IMR-90 (cell line): Measurements from ENCODE around the gene S100A8. TPM values are rescaled to one million over a fixed set of nuclear protein-coding genes. Genes with fewer than 3 reads are reported as not detected.

Experiments used
- ATAC-seq: fragments of 200-7000 bp; cut with Tn5 transposase; 2 replicates; pipeline ENCODE4 v1.9.1; 2020; ENCODE audit warnings: low read depth, mild to moderate bottlenecking, moderate library complexity
- BruUV-seq: library from RNA; stranded (reverse); fragments of 400-500 nt; replicated peaks from 2 replicates; lab custom pipeline; 2021; lab: Mats Ljungman, UMichigan
- CTCF ChIA-PET: fragments of 300-600 bp; formaldehyde crosslinking; extraction: SDS; loops from one replicate; lab custom pipeline; 2021; ENCODE audit warnings: antibody characterized with exemption; lab: Yijun Ruan, JAX
- POLR2A ChIA-PET: fragments of 300-600 bp; sonication (Branson Sonifier 250); formaldehyde crosslinking; loops from one replicate; lab custom pipeline; 2022; ENCODE audit warnings: antibody characterized with exemption; ENCODE audit not compliant: unreplicated experiment; lab: Charles Lee
- DNase-seq: peaks from one replicate; pipeline ENCODE4 v3.0.0; 2013
- H2AFZ ChIP-seq: replicated peaks from 2 replicates; pipeline ENCODE3; 2013; ENCODE audit warnings: low read length, mild to moderate bottlenecking; ENCODE audit not compliant: poor library complexity
- H2AK5ac ChIP-seq: 2 replicates; pipeline ENCODE4 v1.6.1; 2013; ENCODE audit warnings: low read depth, low read length, inconsistent platforms
- H2AK9ac ChIP-seq: replicated peaks from 2 replicates; pipeline ENCODE3; 2013; ENCODE audit warnings: mild to moderate bottlenecking, low read depth, low read length, moderate library complexity; ENCODE audit not compliant: poor library complexity
- H2BK120ac ChIP-seq: 2 replicates; pipeline ENCODE4 v1.6.1; 2013; ENCODE audit warnings: low read depth, low read length, inconsistent platforms
- H2BK15ac ChIP-seq: 3 replicates; pipeline ENCODE4 v1.6.1; 2013; ENCODE audit warnings: low read depth, low read length, inconsistent platforms
- H2BK20ac ChIP-seq: 2 replicates; pipeline ENCODE4 v1.6.1; 2013; ENCODE audit warnings: low read depth, mild to moderate bottlenecking, inconsistent platforms, low read length, moderate library complexity
- H2BK5ac ChIP-seq: 2 replicates; pipeline ENCODE4 v1.6.1; 2013; ENCODE audit warnings: mild to moderate bottlenecking, low read depth, low read length, inconsistent platforms; ENCODE audit not compliant: poor library complexity, severe bottlenecking
- H3K14ac ChIP-seq: replicated peaks from 2 replicates; pipeline ENCODE4 v1.6.1; 2013; ENCODE audit warnings: low read depth, low read length, inconsistent platforms
- H3K18ac ChIP-seq: 2 replicates; pipeline ENCODE4 v1.6.1; 2013; ENCODE audit warnings: low read depth, low read length, control low read depth
- H3K23ac ChIP-seq: 2 replicates; pipeline ENCODE4 v1.6.1; 2013; ENCODE audit warnings: low read depth, low read length, inconsistent platforms
- H3K27ac ChIP-seq: 2 replicates; pipeline ENCODE4 v1.5.1; 2013; ENCODE audit warnings: mild to moderate bottlenecking, control low read depth, low read length; ENCODE audit not compliant: insufficient read depth
- H3K27me3 ChIP-seq: 2 replicates; pipeline ENCODE4 v1.6.1; 2013; ENCODE audit warnings: low read length; ENCODE audit not compliant: control insufficient read depth, insufficient read depth
- H3K36me3 ChIP-seq: 2 replicates; pipeline ENCODE4 v1.6.1; 2013; ENCODE audit warnings: low read length, mixed read lengths; ENCODE audit not compliant: control insufficient read depth, insufficient read depth
- H3K4ac ChIP-seq: 2 replicates; pipeline ENCODE4 v1.6.1; 2013; ENCODE audit warnings: low read depth, low read length, inconsistent platforms
- H3K4me1 ChIP-seq: 2 replicates; pipeline ENCODE4 v1.6.1; 2013; ENCODE audit warnings: low read length, mixed read lengths; ENCODE audit not compliant: control insufficient read depth, insufficient read depth
- H3K4me2 ChIP-seq: 2 replicates; pipeline ENCODE4 v1.6.1; 2013; ENCODE audit warnings: low read depth, mild to moderate bottlenecking, control low read depth, low read length, moderate library complexity
- H3K4me3 ChIP-seq: 2 replicates; pipeline ENCODE4 v1.5.1; 2013; ENCODE audit warnings: low read depth, mild to moderate bottlenecking, control low read depth, low read length, moderate library complexity; ENCODE audit not compliant: insufficient read depth
- H3K56ac ChIP-seq: 2 replicates; pipeline ENCODE4 v1.6.1; 2013; ENCODE audit warnings: low read length, inconsistent platforms; ENCODE audit not compliant: insufficient read depth; ENCODE audit errors: extremely low read depth
- H3K79me1 ChIP-seq, 2 experiments: 2 replicates each; pipeline ENCODE4 v1.6.1; 2013; ENCODE audit warnings: low read length in 2 of 2, inconsistent platforms in 1 of 2, low read depth in 1 of 2
- H3K9ac ChIP-seq: 2 replicates; pipeline ENCODE4 v1.6.1; 2013; ENCODE audit warnings: low read depth, low read length, control low read depth
- H3K9me1 ChIP-seq: 2 replicates; pipeline ENCODE4 v1.6.1; 2013; ENCODE audit warnings: low read length, inconsistent platforms; ENCODE audit not compliant: insufficient read depth
- H3K9me3 ChIP-seq: 2 replicates; pipeline ENCODE4 v1.6.1; 2013; ENCODE audit warnings: low read length; ENCODE audit not compliant: control insufficient read depth, insufficient read depth
- H4K20me1 ChIP-seq: 2 replicates; pipeline ENCODE4 v1.6.1; 2013; ENCODE audit warnings: low read length, inconsistent platforms; ENCODE audit not compliant: insufficient read depth
- H4K5ac ChIP-seq: 2 replicates; pipeline ENCODE4 v1.6.1; 2013; ENCODE audit warnings: mild to moderate bottlenecking, low read depth, low read length, control low read depth
- H4K8ac ChIP-seq, 2 experiments: 2 replicates each; pipeline ENCODE4 v1.6.1; 2013; ENCODE audit warnings: low read depth in 2 of 2, low read length in 2 of 2, control low read depth in 1 of 2, inconsistent platforms in 1 of 2
- H4K91ac ChIP-seq: 2 replicates; pipeline ENCODE4 v1.6.1; 2013; ENCODE audit warnings: low read depth, low read length, inconsistent platforms; ENCODE audit not compliant: insufficient read depth
- BHLHE40 ChIP-seq: fragments of 150-350 bp; IDR thresholded peaks from 2 replicates; pipeline ENCODE4 v1.6.1; 2016; ENCODE audit warnings: mild to moderate bottlenecking, low read depth, low read length
- CEBPB ChIP-seq: IDR thresholded peaks from 2 replicates; pipeline ENCODE4 v1.6.1; 2012; ENCODE audit warnings: low read depth, low read length, improper control_type of control experiment
- CHD1 ChIP-seq: IDR thresholded peaks from 2 replicates; pipeline ENCODE4 v1.6.1; 2012; ENCODE audit warnings: low read depth, low read length, improper control_type of control experiment
- FOS ChIP-seq: fragments of 150-350 bp; IDR thresholded peaks from 2 replicates; pipeline ENCODE4 v1.6.1; 2016; ENCODE audit warnings: low read depth, low read length
- MAFK ChIP-seq: IDR thresholded peaks from 2 replicates; pipeline ENCODE4 v1.6.1; 2012; ENCODE audit warnings: low read depth, low read length, improper control_type of control experiment
- MAZ ChIP-seq: IDR thresholded peaks from 2 replicates; pipeline ENCODE4 v1.6.1; 2012; ENCODE audit warnings: low read depth, mild to moderate bottlenecking, low read length, improper control_type of control experiment, moderate library complexity, borderline replicate concordance
- MXI1 ChIP-seq: IDR thresholded peaks from 2 replicates; pipeline ENCODE4 v1.6.1; 2012; ENCODE audit warnings: low read depth, mild to moderate bottlenecking, low read length, moderate library complexity, borderline replicate concordance
- NFE2L2 ChIP-seq: fragments of 150-350 bp; IDR thresholded peaks from 2 replicates; pipeline ENCODE4 v1.6.1; 2016; ENCODE audit warnings: low read depth, mild to moderate bottlenecking, low read length
- POLR2A ChIP-seq: IDR thresholded peaks from 2 replicates; pipeline ENCODE4 v1.6.1; 2012; ENCODE audit warnings: mild to moderate bottlenecking, low read depth, low read length
- RAD21 ChIP-seq: IDR thresholded peaks from 2 replicates; pipeline ENCODE4 v1.6.1; 2012; ENCODE audit warnings: low read length, improper control_type of control experiment
- RCOR1 ChIP-seq: IDR thresholded peaks from 2 replicates; pipeline ENCODE4 v1.6.1; 2012; ENCODE audit warnings: mild to moderate bottlenecking, low read length, improper control_type of control experiment; ENCODE audit not compliant: insufficient replicate concordance
- RFX5 ChIP-seq: IDR thresholded peaks from 2 replicates; pipeline ENCODE4 v1.8.0; 2012; ENCODE audit warnings: low read depth, mild to moderate bottlenecking, low read length, moderate library complexity
- SMC3 ChIP-seq: fragments of 150-350 bp; IDR thresholded peaks from 2 replicates; pipeline ENCODE4 v1.6.1; 2016; ENCODE audit warnings: low read depth, mild to moderate bottlenecking, antibody characterized with exemption, low read length, moderate library complexity
- WGBS, 2 experiments: methylation state at CpG; one replicate each; pipeline versions ENCODE4 v1.1.5 to v1.1.7; 2013; ENCODE audit warnings: missing lambda C conversion rate in 2 of 2; ENCODE audit not compliant: insufficient read length in 1 of 2; ENCODE audit errors: extremely low coverage in 2 of 2; 5-methylcytosine and 5-hydroxymethylcytosine counted together
- dilution Hi-C: fragments of 300-500 bp; cut with HindIII; formaldehyde crosslinking; loops from one replicate; pipeline ENCODE4 v1.14.3; 2018; ENCODE audit warnings: low sequenced_read_pairs; ENCODE audit not compliant: unreplicated experiment
- in situ Hi-C: fragments of 300-500 bp; cut with MboI; formaldehyde crosslinking; loops from 3 replicates; pipeline ENCODE4 v1.14.3; 2019; ENCODE audit warnings: low sequenced_read_pairs, inconsistent platforms, mixed read lengths
- intact Hi-C: fragments of 100-400 bp; cut with micrococcal nuclease; formaldehyde crosslinking; loops from 2 replicates; pipeline ENCODE4 v1.10.0; 2022
- polyA plus RNA-seq, 3 experiments: library from polyadenylated mRNA; depleted of rRNA; stranded (reverse); fragments of >200 nt; gene quantifications; 2 replicates each; pipeline ENCODE4 v1.2.3, GENCODE V29; 2012; ENCODE audit warnings: low replicate concordance in 1 of 3
- total RNA-seq: library from RNA; depleted of rRNA; stranded (reverse); fragments of >200 nt; gene quantifications from 2 replicates; pipeline ENCODE4 v1.2.3, GENCODE V29; 2012
- TF ChIP-seq, protein P1 (sequence below): fragments of 150-350 bp; IDR thresholded peaks from 2 replicates; pipeline ENCODE4 v1.6.1; 2017; ENCODE audit warnings: mild to moderate bottlenecking, antibody characterized with exemption, low read length, low read depth
- TF ChIP-seq, protein P2 (sequence below): fragments of 150-350 bp; IDR thresholded peaks from 2 replicates; pipeline ENCODE4 v1.6.1; 2016; ENCODE audit warnings: low read depth, mild to moderate bottlenecking, low read length, moderate library complexity, borderline replicate concordance
- TF ChIP-seq, protein P3 (sequence below): conservative IDR thresholded peaks from 2 replicates; pipeline ENCODE4 v1.5.1; 2012; ENCODE audit warnings: mild to moderate bottlenecking, low read depth, low read length, improper control_type of control experiment

Gene S100A8
- total and polyA plus RNA-seq, 2 of the 4 experiments (the other 2 are of a cell fraction): not detected

DNA sequence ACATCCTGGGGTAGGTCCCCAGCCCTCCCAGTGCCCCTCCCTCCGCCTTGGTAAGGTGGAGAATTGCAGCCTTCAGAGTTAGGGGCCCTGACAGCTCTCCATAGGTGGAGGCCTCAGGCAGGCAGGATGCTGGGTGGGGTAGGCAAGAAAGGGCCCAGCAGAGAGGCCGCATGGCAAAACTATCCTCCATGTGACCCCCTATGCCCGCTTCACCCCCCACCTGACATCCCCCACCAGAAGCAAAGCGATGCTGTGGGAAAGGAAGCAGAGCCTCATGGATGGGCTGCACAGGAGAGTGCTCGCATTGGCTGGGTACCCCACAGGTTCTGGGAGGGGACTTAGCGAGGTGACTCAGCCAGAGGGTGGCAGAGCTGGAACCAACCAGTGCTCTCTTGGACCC, 31.6 kb downstream of the S100A8 start:
- DNase-seq (no peak), ATAC-seq (no peak)
- Histone ChIP-seq H4K20me1 (no peaks in the 10 kb centered on the region), H2AK9ac (no peak overlapping the region), H3K9me3 (no peaks in the 10 kb centered on the region), H3K4me1 (no peaks in the 10 kb centered on the region), H3K14ac (no peak overlapping the region), H2AK5ac (no peak overlapping the region), H3K4me2 (no peak overlapping the region), H3K4ac (no peak overlapping the region), H2BK5ac (no peak overlapping the region), H3K56ac (no peak overlapping the region), H3K23ac (no peak overlapping the region), H3K27me3 (peaks cover 14% of the 10 kb centered on the region), H2BK20ac (no peak overlapping the region), H3K18ac (no peak overlapping the region), H4K91ac (no peak overlapping the region), H3K9ac (no peak overlapping the region), H4K8ac (no peak overlapping the region), H2BK120ac (no peak overlapping the region), H3K36me3 (no peaks in the 10 kb centered on the region), H3K27ac (no peak overlapping the region), H3K4me3 (no peak overlapping the region), H2BK15ac (no peak overlapping the region), H3K9me1 (no peaks in the 10 kb centered on the region), H4K5ac (no peak overlapping the region), H2AFZ (no peak overlapping the region), H3K79me1 (no peaks in the 10 kb centered on the region)
- POLR2A ChIA-PET: no interaction called here
- TF ChIP-seq FOS (no peak), RCOR1 (no peak), SMC3 (no peak), MXI1 (no peak), CHD1 (no peak), MAZ (no peak), RAD21 (no peak), NFE2L2 (no peak), RFX5 (no peak), BHLHE40 (no peak), POLR2A (no peak), CEBPB (no peak), MAFK (no peak)
- TF ChIP-seq, protein P1, sequence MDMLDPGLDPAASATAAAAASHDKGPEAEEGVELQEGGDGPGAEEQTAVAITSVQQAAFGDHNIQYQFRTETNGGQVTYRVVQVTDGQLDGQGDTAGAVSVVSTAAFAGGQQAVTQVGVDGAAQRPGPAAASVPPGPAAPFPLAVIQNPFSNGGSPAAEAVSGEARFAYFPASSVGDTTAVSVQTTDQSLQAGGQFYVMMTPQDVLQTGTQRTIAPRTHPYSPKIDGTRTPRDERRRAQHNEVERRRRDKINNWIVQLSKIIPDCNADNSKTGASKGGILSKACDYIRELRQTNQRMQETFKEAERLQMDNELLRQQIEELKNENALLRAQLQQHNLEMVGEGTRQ: no peak
- TF ChIP-seq, protein P2, sequence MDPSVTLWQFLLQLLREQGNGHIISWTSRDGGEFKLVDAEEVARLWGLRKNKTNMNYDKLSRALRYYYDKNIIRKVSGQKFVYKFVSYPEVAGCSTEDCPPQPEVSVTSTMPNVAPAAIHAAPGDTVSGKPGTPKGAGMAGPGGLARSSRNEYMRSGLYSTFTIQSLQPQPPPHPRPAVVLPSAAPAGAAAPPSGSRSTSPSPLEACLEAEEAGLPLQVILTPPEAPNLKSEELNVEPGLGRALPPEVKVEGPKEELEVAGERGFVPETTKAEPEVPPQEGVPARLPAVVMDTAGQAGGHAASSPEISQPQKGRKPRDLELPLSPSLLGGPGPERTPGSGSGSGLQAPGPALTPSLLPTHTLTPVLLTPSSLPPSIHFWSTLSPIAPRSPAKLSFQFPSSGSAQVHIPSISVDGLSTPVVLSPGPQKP: no peak
- TF ChIP-seq, protein P3, sequence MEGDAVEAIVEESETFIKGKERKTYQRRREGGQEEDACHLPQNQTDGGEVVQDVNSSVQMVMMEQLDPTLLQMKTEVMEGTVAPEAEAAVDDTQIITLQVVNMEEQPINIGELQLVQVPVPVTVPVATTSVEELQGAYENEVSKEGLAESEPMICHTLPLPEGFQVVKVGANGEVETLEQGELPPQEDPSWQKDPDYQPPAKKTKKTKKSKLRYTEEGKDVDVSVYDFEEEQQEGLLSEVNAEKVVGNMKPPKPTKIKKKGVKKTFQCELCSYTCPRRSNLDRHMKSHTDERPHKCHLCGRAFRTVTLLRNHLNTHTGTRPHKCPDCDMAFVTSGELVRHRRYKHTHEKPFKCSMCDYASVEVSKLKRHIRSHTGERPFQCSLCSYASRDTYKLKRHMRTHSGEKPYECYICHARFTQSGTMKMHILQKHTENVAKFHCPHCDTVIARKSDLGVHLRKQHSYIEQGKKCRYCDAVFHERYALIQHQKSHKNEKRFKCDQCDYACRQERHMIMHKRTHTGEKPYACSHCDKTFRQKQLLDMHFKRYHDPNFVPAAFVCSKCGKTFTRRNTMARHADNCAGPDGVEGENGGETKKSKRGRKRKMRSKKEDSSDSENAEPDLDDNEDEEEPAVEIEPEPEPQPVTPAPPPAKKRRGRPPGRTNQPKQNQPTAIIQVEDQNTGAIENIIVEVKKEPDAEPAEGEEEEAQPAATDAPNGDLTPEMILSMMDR: no peak
- intact Hi-C loops: no loop called here
- in situ Hi-C loops: no loop called here
- dilution Hi-C loops: no loop called here
- no TSS peak for BruUV-seq
- CTCF ChIA-PET: no interaction called here
- WGBS, 2 experiments: no CpG with 5 or more reads among the region's 6 CpGs
